CD4-positive, alpha-beta T cell (primary cell): ENCODE data around the gene PSMB9. TPM values are rescaled to one million over a fixed set of nuclear protein-coding genes. Genes with fewer than 3 reads are reported as not detected.

Experiments used
- ATAC-seq: fragments of 200-7000 bp; cut with Tn5 transposase; one replicate; pipeline ENCODE4 v1.10.0; 2022; ENCODE audit warnings: mild to moderate bottlenecking; ENCODE audit not compliant: poor library complexity
- CTCF ChIA-PET: fragments of 350-600 bp; sonication (Branson Sonifier 250); formaldehyde crosslinking; loops from one replicate; lab custom pipeline; 2021; ENCODE audit warnings: antibody characterized with exemption, inconsistent platforms; lab: Charles Lee
- POLR2A ChIA-PET: fragments of 350-600 bp; sonication (Branson Sonifier 250); formaldehyde crosslinking; loops from one replicate; lab custom pipeline; 2021; ENCODE audit warnings: antibody characterized with exemption, inconsistent platforms; lab: Charles Lee
- DNase-seq, 14 experiments: peaks; one replicate each; pipeline ENCODE4 v3.0.0-alpha.2; 2013 to 2020; ENCODE audit warnings: mixed read lengths in 2 of 14
- H3K27ac ChIP-seq, 2 donors: one replicate each; pipeline versions ENCODE4 v1.5.1 to v1.7.0; 2013; ENCODE audit warnings: low read length in 2 of 2, low read depth in 1 of 2, mild to moderate bottlenecking in 1 of 2
- H3K27me3 ChIP-seq, 2 experiments: 1 replicate in 1 of 2; 2 replicates in 1 of 2; pipeline versions ENCODE4 v1.6.1 to v1.7.0; 2013; ENCODE audit warnings: low read length in 2 of 2, control low read depth in 1 of 2, mild to moderate bottlenecking in 1 of 2, moderate library complexity in 1 of 2; ENCODE audit not compliant: insufficient read depth in 2 of 2, control insufficient read depth in 1 of 2
- H3K36me3 ChIP-seq: one replicate; pipeline ENCODE4 v1.6.1; 2013; ENCODE audit warnings: low read length, control low read depth; ENCODE audit not compliant: insufficient read depth
- H3K4me1 ChIP-seq: one replicate; pipeline ENCODE4 v1.6.1; 2013; ENCODE audit warnings: low read length, control low read depth; ENCODE audit not compliant: insufficient read depth
- H3K4me3 ChIP-seq: one replicate; pipeline ENCODE4 v1.5.1; 2013; ENCODE audit warnings: mild to moderate bottlenecking, low read length, moderate library complexity
- H3K9me3 ChIP-seq, 2 experiments: 1 replicate in 1 of 2; 2 replicates in 1 of 2; pipeline versions ENCODE4 v1.6.1 to v1.7.0; 2013; ENCODE audit warnings: low read length in 2 of 2, mild to moderate bottlenecking in 2 of 2, control low read depth in 1 of 2, moderate library complexity in 1 of 2; ENCODE audit not compliant: control insufficient read depth in 1 of 2, insufficient read depth in 1 of 2
- H3K27ac Mint-ChIP-seq: one replicate; pipeline ENCODE4 v1.8.0; 2020; ENCODE audit warnings: mixed read lengths
- H3K27me3 Mint-ChIP-seq: one replicate; pipeline ENCODE4 v1.8.0; 2021; ENCODE audit warnings: mixed read lengths
- H3K36me3 Mint-ChIP-seq: one replicate; pipeline ENCODE4 v1.8.0; 2021; ENCODE audit warnings: low read depth, mixed read lengths
- H3K4me1 Mint-ChIP-seq: one replicate; pipeline ENCODE4 v1.8.0; 2021; ENCODE audit warnings: low read depth, mixed read lengths
- H3K4me3 Mint-ChIP-seq: one replicate; pipeline ENCODE4 v1.8.0; 2020; ENCODE audit warnings: mild to moderate bottlenecking, mixed read lengths
- H3K9me3 Mint-ChIP-seq: one replicate; pipeline ENCODE4 v1.8.0; 2020; ENCODE audit warnings: mixed read lengths
- CTCF ChIP-seq: fragments of 200-600 bp; IDR thresholded peaks from one replicate; pipeline ENCODE4 v1.8.0; 2022; ENCODE audit warnings: antibody characterized with exemption, mild to moderate bottlenecking
- intact Hi-C, 2 experiments: fragments of 100-400 bp; cut with DNase I in 1 of 2; cut with micrococcal nuclease in 1 of 2; formaldehyde crosslinking; loops; one replicate each; pipeline versions ENCODE4 v1.15.1 to v1.9.0; 2023 to 2025; cut with DNase I, micrococcal nuclease
- total RNA-seq, 174 experiments: library from RNA in 2 of 174; stranded (reverse) in 2 of 174; gene quantifications; one replicate each; pipeline ENCODE4 v1.2.3 and lab custom pipeline; 2021 to 2026

PSMB9 gene
- total RNA-seq, 2 experiments from 2014 or later: 37.2 to 38.4 TPM

GRCh38 chr6:32908897-32909296, 54.9 kb downstream of the PSMB9 start:
- Histone ChIP-seq H3K9me3 (no peaks in the 10 kb centered on the region), H3K27ac (no peak overlapping the region), H3K4me1 (no peaks in the 10 kb centered on the region), H3K4me3 (no peak overlapping the region), H3K36me3 (no peaks in the 10 kb centered on the region), H3K27me3 (peaks cover 0 to 5% of the 10 kb centered on the region in 2 experiments)
- Mint-ChIP-seq H3K4me1 (no peaks in the 10 kb centered on the region), H3K27me3 (peaks cover 23% of the 10 kb centered on the region), H3K9me3 (no peaks in the 10 kb centered on the region), H3K36me3 (no peaks in the 10 kb centered on the region), H3K27ac (no peak overlapping the region), H3K4me3 (no peak overlapping the region)
- DNase-seq (no peak), ATAC-seq (no peak)
- ChIA-PET CTCF (no interaction called here), POLR2A (no interaction called here)
- no peak for TF ChIP-seq CTCF
- intact Hi-C loops: no loop called here

Other genes with a start within 250 kb of the PSMB9 start
- 1 to 10 TPM; 5.9 to 6.9 TPM for gene HLA-DQA1, start 216.8 kb upstream of the PSMB9 start, total RNA-seq
- 10 to 100 TPM; 21.5 to 21.7 TPM for gene HLA-DQB1, start 187.5 kb upstream of the PSMB9 start, total RNA-seq
- 1 to 10 TPM in 1 of 2 experiments, under 1 TPM in 1; 0.71 to 1.1 TPM for gene HLA-DQA2, start 112.8 kb upstream of the PSMB9 start, total RNA-seq
- 1 to 10 TPM; 1.3 to 2.2 TPM for gene HLA-DQB2, start 90.7 kb upstream of the PSMB9 start, total RNA-seq
- gene HLA-DOB, start 37.2 kb upstream of the PSMB9 start, total RNA-seq: 1 to 10 TPM; 2.9 to 3.2 TPM
- 100 to 1,000 TPM; 165 to 171 TPM for gene TAP2, start 15.5 kb upstream of the PSMB9 start, total RNA-seq
- gene PSMB8, start 10.1 kb upstream of the PSMB9 start, total RNA-seq: 100 to 1,000 TPM; 120 to 121 TPM
- gene TAP1, start 488 bp upstream of the PSMB9 start, total RNA-seq: 10 to 100 TPM; 91.5 to 93.9 TPM
- gene HLA-DMB, start 86.8 kb downstream of the PSMB9 start, total RNA-seq: 1 to 10 TPM; 4.6 to 6.0 TPM
- gene HLA-DMA, start 98.9 kb downstream of the PSMB9 start, total RNA-seq: 10 to 100 TPM; 14.4 to 16.5 TPM
- gene BRD2, start 114.4 kb downstream of the PSMB9 start, total RNA-seq: 100 to 1,000 TPM; 340 to 378 TPM
- gene HLA-DOA, start 155.4 kb downstream of the PSMB9 start, total RNA-seq: 1 to 10 TPM; 5.9 to 6.1 TPM
- 10 to 100 TPM; 19.4 to 19.9 TPM for gene HLA-DPA1, start 219.5 kb downstream of the PSMB9 start, total RNA-seq
- 10 to 100 TPM; 29.0 to 31.7 TPM for gene HLA-DPB1, start 221.8 kb downstream of the PSMB9 start, total RNA-seq